Keratinocyte (primary cell): ENCODE results near the gene KCNC1. TPM values are rescaled to one million over a fixed set of nuclear protein-coding genes. Genes with fewer than 3 reads are reported as not detected.

ENCODE experiments used
- DNase-seq: peaks from one replicate; pipeline ENCODE4 v3.0.0-alpha.2; 2011; ENCODE audit warnings: low read depth, missing footprints, low spot score
- FAIRE-seq: peaks from 2 replicates; lab custom pipeline; 2011; peaks lifted over from hg19 to GRCh38; lab: Jason Lieb, UNC
- H2AFZ ChIP-seq: 2 replicates; pipeline ENCODE4 v1.6.0; 2012; ENCODE audit warnings: low read length, control low read depth, inconsistent platforms; ENCODE audit not compliant: control insufficient read depth
- H3K27ac ChIP-seq: 2 replicates; pipeline ENCODE4 v1.5.1; 2011; ENCODE audit warnings: low read length; ENCODE audit not compliant: control insufficient read depth, insufficient read depth
- H3K27me3 ChIP-seq: 3 replicates; pipeline ENCODE4 v1.6.0; 2011; ENCODE audit warnings: low read length; ENCODE audit not compliant: control insufficient read depth, insufficient read depth; ENCODE audit errors: extremely low read depth
- H3K36me3 ChIP-seq, 2 experiments: 2 replicates in 1 of 2; 3 replicates in 1 of 2; pipeline ENCODE4 v1.5.1; 2011; ENCODE audit warnings: low read length in 2 of 2, mild to moderate bottlenecking in 1 of 2; ENCODE audit not compliant: control insufficient read depth in 2 of 2, insufficient read depth in 2 of 2; ENCODE audit errors: extremely low read depth in 1 of 2
- H3K4me1 ChIP-seq: 3 replicates; pipeline ENCODE4 v1.5.1; 2011; ENCODE audit warnings: low read length; ENCODE audit not compliant: control insufficient read depth, insufficient read depth; ENCODE audit errors: extremely low read depth
- H3K4me2 ChIP-seq: 3 replicates; pipeline ENCODE4 v1.6.0; 2011; ENCODE audit warnings: low read depth, low read length; ENCODE audit not compliant: control insufficient read depth, insufficient read depth; ENCODE audit errors: extremely low read depth
- H3K4me3 ChIP-seq, 3 experiments: fragments of 200-600 bp in 1 of 3; sonication (generic) in 1 of 3; 2 replicates in 2 of 3; 3 replicates in 1 of 3; pipeline ENCODE4 v1.5.1; 2011 to 2016; ENCODE audit warnings: low read length in 3 of 3, mild to moderate bottlenecking in 3 of 3, control low read depth in 2 of 3, inconsistent platforms in 1 of 3, low read depth in 1 of 3, mixed read lengths in 1 of 3, mixed run types in 1 of 3, moderate library complexity in 1 of 3; ENCODE audit not compliant: control insufficient read depth in 2 of 3, insufficient read depth in 2 of 3; ENCODE audit errors: extremely low read depth in 1 of 3
- H3K79me2 ChIP-seq: 2 replicates; pipeline ENCODE4 v1.6.0; 2012; ENCODE audit warnings: low read length; ENCODE audit not compliant: control insufficient read depth, insufficient read depth
- H3K9ac ChIP-seq: 3 replicates; pipeline ENCODE4 v1.6.0; 2011; ENCODE audit warnings: low read length; ENCODE audit not compliant: control insufficient read depth, insufficient read depth; ENCODE audit errors: extremely low read depth
- H3K9me1 ChIP-seq: 3 replicates; pipeline ENCODE4 v1.6.0; 2011; ENCODE audit warnings: low read length; ENCODE audit not compliant: control insufficient read depth, insufficient read depth; ENCODE audit errors: extremely low read depth
- H3K9me3 ChIP-seq: 2 replicates; pipeline ENCODE4 v1.5.1; 2012; ENCODE audit warnings: low read depth, low read length; ENCODE audit not compliant: control insufficient read depth
- H4K20me1 ChIP-seq: 3 replicates; pipeline ENCODE4 v1.6.0; 2011; ENCODE audit warnings: low read length; ENCODE audit not compliant: control insufficient read depth, insufficient read depth; ENCODE audit errors: extremely low read depth
- CTCF ChIP-seq, 3 experiments: IDR thresholded peaks in 1 of 3; conservative IDR thresholded peaks in 1 of 3; optimal IDR thresholded peaks in 1 of 3; 2 replicates in 2 of 3; 3 replicates in 1 of 3; pipeline versions ENCODE3 to v1.5.1; 2011; ENCODE audit warnings: low read length in 3 of 3, mild to moderate bottlenecking in 3 of 3, moderate library complexity in 2 of 3, control low read depth in 1 of 3, inconsistent platforms in 1 of 3; ENCODE audit not compliant: insufficient read depth in 2 of 3; ENCODE audit errors: extremely low read depth in 1 of 3
- EZH2 ChIP-seq: IDR thresholded peaks from one replicate; pipeline ENCODE4 v1.6.1; 2012; ENCODE audit warnings: inconsistent platforms, mild to moderate bottlenecking, low read length, moderate library complexity
- dilution Hi-C: fragments of 300-500 bp; cut with MboI; formaldehyde crosslinking; loops from one replicate; pipeline ENCODE4 v1.7.0; 2020; ENCODE audit warnings: low sequenced_read_pairs; ENCODE audit not compliant: extremely low pct_ligation_motif_present
- polyA plus RNA-seq, 5 experiments: library from polyadenylated mRNA; depleted of rRNA in 3 of 5; stranded (reverse) in 3 of 5; stranded (forward) in 1 of 5; unstranded in 1 of 5; fragments of >200 nt; gene quantifications; 1 replicate in 1 of 5; 2 replicates in 3 of 5; 3 replicates in 1 of 5; pipeline versions ENCODE4 v1.2.1 to v1.2.3, GENCODE V29; 2011 to 2012; ENCODE audit warnings: missing spikeins in 2 of 5, low read depth in 1 of 5, low replicate concordance in 1 of 5

The KCNC1 gene
- polyA plus RNA-seq, 1 donor (not counting 4 experiments of a cell fraction or from before 2014, with no cell fraction given), result not detected

DNA sequence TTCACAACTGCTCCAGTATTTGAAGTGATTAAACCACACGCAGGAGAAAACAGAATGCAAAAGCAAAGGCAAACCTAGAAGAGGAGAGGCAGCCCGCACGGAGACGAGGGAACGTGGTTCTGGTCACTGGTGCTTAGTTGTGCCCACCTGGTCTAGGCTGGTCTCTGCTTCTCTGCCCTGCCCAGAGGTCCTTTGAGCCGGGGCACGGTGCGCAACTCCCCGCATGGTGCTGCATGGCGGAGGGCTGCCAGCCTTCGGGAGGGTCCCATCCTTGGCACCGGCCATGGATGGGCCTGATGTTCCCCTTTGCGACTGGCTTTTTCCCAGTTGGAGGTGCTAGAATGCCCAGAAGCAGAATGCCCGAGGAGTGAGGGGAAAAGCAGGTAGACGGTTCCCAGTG is 46.1 kb downstream of the KCNC1 start:
- no peaks in the 10 kb centered on the region for H4K20me1 ChIP-seq
- no peak overlapping the region for H2AFZ ChIP-seq
- no peak for TF ChIP-seq EZH2
- TF ChIP-seq CTCF (optimal IDR thresholded peaks at IDR 0.05 in 1 of 3, IDR thresholded peaks at IDR 0.05 in 1 of 3, conservative IDR thresholded peaks at IDR 0.05 in 1 of 3; ENCODE audit: extremely low read depth in 1 of 3, insufficient read depth in 2 of 3, low read length in 3 of 3), result no peak
- dilution Hi-C loops, result no loop called here
- H3K4me3 ChIP-seq, result no peak overlapping the region
- no peaks in the 10 kb centered on the region for H3K36me3 ChIP-seq
- H3K79me2 ChIP-seq, result no peaks in the 10 kb centered on the region
- H3K9me1 ChIP-seq, result no peaks in the 10 kb centered on the region
- no peak overlapping the region for H3K27ac ChIP-seq
- H3K9me3 ChIP-seq, result no peaks in the 10 kb centered on the region
- no peak for DNase-seq
- H3K4me1 ChIP-seq, result peaks cover 4% of the 10 kb centered on the region
- H3K4me2 ChIP-seq, result no peak overlapping the region
- FAIRE-seq, result no peak
- H3K27me3 ChIP-seq, result peaks cover 21% of the 10 kb centered on the region
- no peak overlapping the region for H3K9ac ChIP-seq

- Histone ChIP-seq H3K9ac (no peak overlapping the region), H3K27me3 (peaks cover 21% of the 10 kb centered on the region), H3K4me3 (no peak overlapping the region), H3K9me3 (no peaks in the 10 kb centered on the region), H3K9me1 (no peaks in the 10 kb centered on the region), H3K27ac (no peak overlapping the region), H3K79me2 (no peaks in the 10 kb centered on the region), H3K4me1 (peaks cover 4% of the 10 kb centered on the region), H3K4me2 (peak overlapping the region; percentile 20), H2AFZ (no peak overlapping the region), H3K36me3 (no peaks in the 10 kb centered on the region), H4K20me1 (no peaks in the 10 kb centered on the region)
- dilution Hi-C loops, result no loop called here
- DNase-seq (peak; percentile 23), FAIRE-seq (peak; percentile 9)
- TF ChIP-seq EZH2, result no peak
- TF ChIP-seq CTCF (optimal IDR thresholded peaks at IDR 0.05 in 1 of 3, IDR thresholded peaks at IDR 0.05 in 1 of 3, conservative IDR thresholded peaks at IDR 0.05 in 1 of 3; ENCODE audit: extremely low read depth in 1 of 3, insufficient read depth in 2 of 3, low read length in 3 of 3), result no peak
Measured at GRCh38 chr11:17781221-17781620, 46.6 kb downstream of the KCNC1 start.
